ES-I3 (cell line): ENCODE data around the gene ANOS1.
"Not testable (repeated sequence)": the region's sequence is repeated elsewhere in the genome, so short reads cannot be mapped to it uniquely, and the experiment has no call there.

Experiments used
- H3K36me3 ChIP-seq: 2 replicates; pipeline ENCODE4 v1.6.1; 2013; ENCODE audit warnings: mild to moderate bottlenecking, low read length, control low read depth, moderate library complexity; ENCODE audit not compliant: insufficient read depth
- H3K4me1 ChIP-seq: 2 replicates; pipeline ENCODE4 v1.6.1; 2013; ENCODE audit warnings: mild to moderate bottlenecking, control low read depth, low read length; ENCODE audit not compliant: insufficient read depth
- H3K9ac ChIP-seq: 2 replicates; pipeline ENCODE4 v1.6.1; 2013; ENCODE audit warnings: low read depth, mild to moderate bottlenecking, low read length, moderate library complexity
- H3K9me3 ChIP-seq: 2 replicates; pipeline ENCODE4 v1.6.1; 2013; ENCODE audit warnings: mild to moderate bottlenecking, low read length, moderate library complexity; ENCODE audit not compliant: control insufficient read depth, insufficient read depth

The ANOS1 gene

GRCh38 chrX:8731559-8732395, at the start of gene ANOS1:
Gene ANOS1 (minus strand): TSS chrX:8732137. CDS start chrX:8732036, 101 bp downstream.
- Histone ChIP-seq H3K9me3 (no peaks in the 10 kb centered on the region), H3K4me1 (peaks cover 18% of the 10 kb centered on the region; the same call in 1 of the 2 replicates), H3K9ac (peak within 1 kb of the TSS; percentile 82), H3K36me3 (no peaks in the 10 kb centered on the region)

GRCh38 chrX:8773117-8773516, 41.2 kb upstream of the ANOS1 start:
- Histone ChIP-seq H3K9ac (no peak overlapping the region), H3K36me3 (no peaks in the 10 kb centered on the region), H3K4me1 (no peaks in the 10 kb centered on the region), H3K9me3 (no peaks in the 10 kb centered on the region)

- Histone ChIP-seq H3K4me1 (no peaks in the 10 kb centered on the region), H3K9me3 (no peaks in the 10 kb centered on the region), H3K36me3 (no peaks in the 10 kb centered on the region), H3K9ac (no peak overlapping the region)
These were observed 28.1 kb upstream of the ANOS1 start for GRCh38 chrX:8760021-8760420.

- H3K4me1 ChIP-seq, H3K9me3 ChIP-seq, H3K36me3 ChIP-seq, H3K9ac ChIP-seq: not testable (repeated sequence)
These were observed 26.8 kb upstream of the ANOS1 start for GRCh38 chrX:8758706-8759105.

GRCh38 chrX:8757609-8758389, 25.9 kb upstream of the ANOS1 start:
- not testable (repeated sequence) for H3K4me1 ChIP-seq, H3K9me3 ChIP-seq, H3K9ac ChIP-seq, H3K36me3 ChIP-seq

- Histone ChIP-seq H3K9me3 (no peaks in the 10 kb centered on the region), H3K9ac (no peak overlapping the region), H3K36me3 (no peaks in the 10 kb centered on the region), H3K4me1 (no peaks in the 10 kb centered on the region)
These were observed 23.9 kb upstream of the ANOS1 start for GRCh38 chrX:8755813-8756212.

- H3K4me1 ChIP-seq: no peaks in the 10 kb centered on the region
- no peaks in the 10 kb centered on the region for H3K36me3 ChIP-seq
These were observed 23.2 kb upstream of the ANOS1 start for GRCh38 chrX:8755116-8755515.

GRCh38 chrX:8749697-8750096, 17.8 kb upstream of the ANOS1 start:
- Histone ChIP-seq H3K4me1 (no peaks in the 10 kb centered on the region), H3K9me3 (no peaks in the 10 kb centered on the region), H3K9ac (no peak overlapping the region)

More at GRCh38 chrX:8755116-8755515, 23.2 kb upstream of the ANOS1 start:
- Histone ChIP-seq H3K9ac (no peak overlapping the region), H3K9me3 (no peaks in the 10 kb centered on the region)

GRCh38 chrX:8748855-8749254, 16.9 kb upstream of the ANOS1 start:
- no peaks in the 10 kb centered on the region for H3K36me3 ChIP-seq
- H3K9me3 ChIP-seq: no peaks in the 10 kb centered on the region
- no peaks in the 10 kb centered on the region for H3K4me1 ChIP-seq
- no peak overlapping the region for H3K9ac ChIP-seq

More at GRCh38 chrX:8749697-8750096, 17.8 kb upstream of the ANOS1 start:
- H3K36me3 ChIP-seq: no peaks in the 10 kb centered on the region

GRCh38 chrX:8743126-8743732, 11.3 kb upstream of the ANOS1 start:
- Histone ChIP-seq H3K9ac (no peak overlapping the region), H3K36me3 (no peaks in the 10 kb centered on the region), H3K9me3 (no peaks in the 10 kb centered on the region), H3K4me1 (no peaks in the 10 kb centered on the region; the same call in 1 of the 2 replicates)

GRCh38 chrX:8741981-8742380, 10.0 kb upstream of the ANOS1 start:
- no peak overlapping the region for H3K9ac ChIP-seq
- H3K36me3 ChIP-seq: no peaks in the 10 kb centered on the region
- no peaks in the 10 kb centered on the region for H3K9me3 ChIP-seq
- H3K4me1 ChIP-seq: no peaks in the 10 kb centered on the region; the same call in 1 of the 2 replicates

- H3K9me3 ChIP-seq: no peaks in the 10 kb centered on the region
- H3K4me1 ChIP-seq: no peaks in the 10 kb centered on the region; the same call in 1 of the 2 replicates
- H3K36me3 ChIP-seq: no peaks in the 10 kb centered on the region
- no peak overlapping the region for H3K9ac ChIP-seq
These were observed 6.8 kb upstream of the ANOS1 start for GRCh38 chrX:8738588-8739189.

- H3K36me3 ChIP-seq: no peaks in the 10 kb centered on the region
- H3K4me1 ChIP-seq: peaks cover 3% of the 10 kb centered on the region; the same call in 1 of the 2 replicates
- no peak overlapping the region for H3K9ac ChIP-seq
- no peaks in the 10 kb centered on the region for H3K9me3 ChIP-seq
These were observed 5.9 kb upstream of the ANOS1 start for GRCh38 chrX:8737883-8738282.
